DND-41 (cell line): Measurements from ENCODE around the gene MAST4.
"Not testable (repeated sequence)": the region's sequence is repeated elsewhere in the genome, so short reads cannot be mapped to it uniquely, and the experiment has no call there.

ENCODE experiments used
- ATAC-seq: fragments of 200-7000 bp; cut with Tn5 transposase; 3 replicates; pipeline ENCODE4 v1.9.1; 2021; ENCODE audit warnings: low read depth; ENCODE audit not compliant: insufficient read depth
- DNase-seq: peaks from one replicate; pipeline ENCODE4 v3.0.0-alpha.2; 2020
- H2AFZ ChIP-seq: 2 replicates; pipeline ENCODE4 v1.6.0; 2012; ENCODE audit warnings: low read depth, low read length
- H3K27ac ChIP-seq: 2 replicates; pipeline ENCODE4 v1.5.1; 2012; ENCODE audit warnings: low read length, inconsistent platforms
- H3K27me3 ChIP-seq: fragments of 200-600 bp; sonication (generic); 2 replicates; pipeline ENCODE4 v1.6.0; 2012; ENCODE audit warnings: low read length, mild to moderate bottlenecking, inconsistent platforms; ENCODE audit not compliant: insufficient read depth, poor library complexity
- H3K36me3 ChIP-seq: 2 replicates; pipeline ENCODE4 v1.5.1; 2012; ENCODE audit warnings: low read length, inconsistent platforms; ENCODE audit not compliant: insufficient read depth
- H3K4me1 ChIP-seq: 2 replicates; pipeline ENCODE4 v1.5.1; 2012; ENCODE audit warnings: mild to moderate bottlenecking, low read length; ENCODE audit not compliant: insufficient read depth
- H3K4me2 ChIP-seq: 2 replicates; pipeline ENCODE4 v1.6.0; 2012; ENCODE audit warnings: mild to moderate bottlenecking, moderate library complexity, low read length, inconsistent platforms; ENCODE audit not compliant: insufficient read depth
- H3K4me3 ChIP-seq, 2 experiments: fragments of 200-600 bp in 1 of 2; shearing (Covaris generic) in 1 of 2; 2 replicates each; pipeline ENCODE4 v1.5.1; 2012 to 2016; ENCODE audit warnings: inconsistent platforms in 2 of 2, low read length in 2 of 2, mild to moderate bottlenecking in 2 of 2, low read depth in 1 of 2, moderate library complexity in 1 of 2
- H3K79me2 ChIP-seq: 2 replicates; pipeline ENCODE4 v1.6.0; 2012; ENCODE audit warnings: low read length, inconsistent platforms; ENCODE audit not compliant: insufficient read depth
- H3K9ac ChIP-seq: 2 replicates; pipeline ENCODE4 v1.6.0; 2012; ENCODE audit warnings: low read depth, mild to moderate bottlenecking, inconsistent platforms, low read length, moderate library complexity
- H3K9me3 ChIP-seq: 2 replicates; pipeline ENCODE4 v1.5.1; 2012; ENCODE audit warnings: low read length, moderate library complexity, mild to moderate bottlenecking, inconsistent platforms; ENCODE audit not compliant: insufficient read depth, severe bottlenecking
- H4K20me1 ChIP-seq: 2 replicates; pipeline ENCODE4 v1.6.0; 2012; ENCODE audit warnings: low read length; ENCODE audit not compliant: insufficient read depth
- CTCF ChIP-seq: IDR thresholded peaks from 2 replicates; pipeline ENCODE4 v1.5.1; 2012; ENCODE audit warnings: borderline replicate concordance, low read length, moderate library complexity, mild to moderate bottlenecking; ENCODE audit not compliant: poor library complexity, severe bottlenecking; ENCODE audit errors: extremely low read depth
- EZH2 ChIP-seq: IDR thresholded peaks from 3 replicates; pipeline ENCODE4 v1.6.1; 2012; ENCODE audit warnings: borderline replicate concordance, low read depth, mild to moderate bottlenecking, moderate library complexity, low read length, inconsistent platforms; ENCODE audit not compliant: severe bottlenecking

MAST4 gene

DNA sequence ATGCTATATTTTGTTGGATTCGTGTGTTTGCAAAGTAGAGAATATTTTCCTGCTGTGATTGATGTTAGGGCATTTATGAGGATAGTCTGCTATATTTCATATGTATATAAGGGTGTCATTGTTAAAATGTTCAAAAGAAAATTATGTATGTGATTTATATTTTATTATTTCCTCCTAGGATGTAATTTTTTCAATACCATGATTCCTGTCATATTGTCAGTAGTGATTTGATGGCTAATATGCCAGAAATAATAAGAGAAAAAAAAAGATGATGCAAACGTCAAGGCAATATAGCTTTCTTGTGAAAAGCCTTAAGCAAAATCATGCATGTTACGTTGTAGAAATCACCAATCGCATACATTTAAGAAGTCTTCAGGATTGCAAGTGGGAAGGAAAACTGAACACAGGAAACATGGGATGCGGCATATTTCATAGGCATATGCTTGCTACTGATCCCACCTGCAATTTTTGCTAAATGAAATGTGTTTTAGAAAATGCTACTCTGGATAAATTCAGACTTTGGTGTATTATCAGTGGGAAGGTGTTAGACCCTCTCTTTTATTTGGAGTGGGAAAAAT is 224.5 kb downstream of the MAST4 start:
- H3K27me3 ChIP-seq, result no peaks in the 10 kb centered on the region
- no peak for ATAC-seq

GRCh38 chr5:66821688-66822429 is 225.7 kb downstream of the MAST4 start:
- H3K79me2 ChIP-seq, result peaks cover 5% of the 10 kb centered on the region; the same call in 1 of the 2 replicates
- TF ChIP-seq CTCF (no peak), EZH2 (no peak)
- H3K9ac ChIP-seq, result peak overlapping the region; percentile 46
- no peaks in the 10 kb centered on the region for H3K9me3 ChIP-seq
- H3K36me3 ChIP-seq, result no peaks in the 10 kb centered on the region
- ATAC-seq, result peak; percentile 84
- DNase-seq, result peak; percentile 89
- H3K27ac ChIP-seq, result peak overlapping the region; percentile 94
- H3K27me3 ChIP-seq, result no peaks in the 10 kb centered on the region
- H3K4me1 ChIP-seq, result peaks cover 57% of the 10 kb centered on the region
- H2AFZ ChIP-seq, result peak overlapping the region; percentile 48
- H3K4me2 ChIP-seq, result peak overlapping the region; percentile 74
- no peaks in the 10 kb centered on the region for H4K20me1 ChIP-seq
- peak overlapping the region in 1 of 2 experiments; percentile 49; a peak in 2 of 4 replicates for H3K4me3 ChIP-seq

More for the DNA sequence above, 224.5 kb downstream of the MAST4 start:
- peaks cover 5% of the 10 kb centered on the region; the same call in 1 of the 2 replicates for H3K79me2 ChIP-seq
- no peaks in the 10 kb centered on the region for H3K9me3 ChIP-seq
- no peak for DNase-seq
- peak overlapping the region; percentile 46 for H3K9ac ChIP-seq
- H3K4me3 ChIP-seq, result peak overlapping the region in 1 of 2 experiments; percentile 49; a peak in 1 of 4 replicates
- no peaks in the 10 kb centered on the region for H3K36me3 ChIP-seq
- TF ChIP-seq CTCF (no peak), EZH2 (no peak)
- H3K4me1 ChIP-seq, result peaks cover 57% of the 10 kb centered on the region
- H3K4me2 ChIP-seq, result peak overlapping the region; percentile 74
- H2AFZ ChIP-seq, result no peak overlapping the region
- H3K27ac ChIP-seq, result peak overlapping the region; percentile 94
- H4K20me1 ChIP-seq, result no peaks in the 10 kb centered on the region

GRCh38 chr5:66822906-66823305 is 226.7 kb downstream of the MAST4 start:
- Histone ChIP-seq H3K4me1 (peaks cover 57% of the 10 kb centered on the region), H3K27ac (peak overlapping the region; percentile 94), H2AFZ (peak overlapping the region; percentile 30), H3K4me2 (peak overlapping the region; percentile 74), H3K9ac (peak overlapping the region; percentile 46)
- H3K9me3 ChIP-seq, H4K20me1 ChIP-seq, H3K36me3 ChIP-seq, ATAC-seq, H3K79me2 ChIP-seq, H3K27me3 ChIP-seq, H3K4me3 ChIP-seq, DNase-seq: not testable (repeated sequence)

DNA sequence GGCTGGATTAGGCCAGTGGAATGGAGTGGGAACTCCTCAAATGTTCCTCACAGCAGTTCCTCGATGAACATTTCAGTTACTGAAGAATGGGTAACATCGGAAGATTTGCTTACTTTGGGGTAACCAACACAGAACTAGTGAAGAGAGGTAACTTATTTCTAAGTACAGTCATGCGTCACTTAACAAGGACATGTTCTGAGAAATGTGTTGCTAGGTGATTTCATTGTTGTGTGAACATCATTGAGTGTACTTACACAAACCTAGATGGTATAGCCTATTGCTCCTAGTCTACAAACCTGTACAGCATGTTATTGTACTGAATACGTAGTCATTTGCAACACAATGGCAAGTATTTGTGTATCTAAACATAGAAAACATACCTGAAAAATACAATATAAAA is 228.3 kb downstream of the MAST4 start:
- no peak for ATAC-seq

More for the DNA sequence above, 228.3 kb downstream of the MAST4 start:
- TF ChIP-seq EZH2 (no peak), CTCF (no peak)
- Histone ChIP-seq H3K4me2 (no peak overlapping the region), H3K4me3 (no peak overlapping the region), H4K20me1 (no peaks in the 10 kb centered on the region), H3K9me3 (no peaks in the 10 kb centered on the region), H2AFZ (no peak overlapping the region), H3K4me1 (peaks cover 47% of the 10 kb centered on the region), H3K36me3 (peaks cover 5% of the 10 kb centered on the region; the same call in 1 of the 2 replicates), H3K79me2 (peaks cover 5% of the 10 kb centered on the region; the same call in 1 of the 2 replicates), H3K27me3 (no peaks in the 10 kb centered on the region), H3K9ac (no peak overlapping the region), H3K27ac (no peak overlapping the region)
- DNase-seq, result no peak
